Activated T-helper 17 cell treated with anti-CD3 and anti-CD28 coated beads, Interleukin-2, amount 50 U/mL, for 72 hours (primary cell): ENCODE measurements around the gene MAP2K4. TPM values are rescaled to one million over a fixed set of nuclear protein-coding genes. Genes with fewer than 3 reads are reported as not detected.
"Not testable (repeated sequence)": the region's sequence is repeated elsewhere in the genome, so short reads cannot be mapped to it uniquely, and the experiment has no call there.

Experiments
- ATAC-seq: fragments of 150-1000 bp; cut with Tn5 transposase; replicated peaks from 2 replicates; pipeline ENCODE4 v1.10.0; 2021; ENCODE audit warnings: mild to moderate bottlenecking, moderate library complexity
- H3K27ac Mint-ChIP-seq: one replicate; pipeline ENCODE4 v1.8.0; 2022; ENCODE audit warnings: mixed read lengths
- H3K27me3 Mint-ChIP-seq: one replicate; pipeline ENCODE4 v1.8.0; 2022; ENCODE audit warnings: mixed read lengths
- H3K36me3 Mint-ChIP-seq: one replicate; pipeline ENCODE4 v1.8.0; 2022; ENCODE audit warnings: low read depth, mild to moderate bottlenecking, mixed read lengths
- H3K4me1 Mint-ChIP-seq: one replicate; pipeline ENCODE4 v1.8.0; 2022; ENCODE audit warnings: mixed read lengths
- H3K4me3 Mint-ChIP-seq: one replicate; pipeline ENCODE4 v1.8.0; 2022; ENCODE audit warnings: mild to moderate bottlenecking, mixed read lengths
- H3K9me3 Mint-ChIP-seq: one replicate; pipeline ENCODE4 v1.8.0; 2022; ENCODE audit warnings: mixed read lengths
- total RNA-seq, 2 donors: library from RNA; stranded (reverse); gene quantifications; one replicate each; pipeline ENCODE4 v1.2.3, GENCODE V29; 2022

The MAP2K4 gene
- 10 to 100 TPM; 22.1 to 22.7 TPM for total RNA-seq

DNA sequence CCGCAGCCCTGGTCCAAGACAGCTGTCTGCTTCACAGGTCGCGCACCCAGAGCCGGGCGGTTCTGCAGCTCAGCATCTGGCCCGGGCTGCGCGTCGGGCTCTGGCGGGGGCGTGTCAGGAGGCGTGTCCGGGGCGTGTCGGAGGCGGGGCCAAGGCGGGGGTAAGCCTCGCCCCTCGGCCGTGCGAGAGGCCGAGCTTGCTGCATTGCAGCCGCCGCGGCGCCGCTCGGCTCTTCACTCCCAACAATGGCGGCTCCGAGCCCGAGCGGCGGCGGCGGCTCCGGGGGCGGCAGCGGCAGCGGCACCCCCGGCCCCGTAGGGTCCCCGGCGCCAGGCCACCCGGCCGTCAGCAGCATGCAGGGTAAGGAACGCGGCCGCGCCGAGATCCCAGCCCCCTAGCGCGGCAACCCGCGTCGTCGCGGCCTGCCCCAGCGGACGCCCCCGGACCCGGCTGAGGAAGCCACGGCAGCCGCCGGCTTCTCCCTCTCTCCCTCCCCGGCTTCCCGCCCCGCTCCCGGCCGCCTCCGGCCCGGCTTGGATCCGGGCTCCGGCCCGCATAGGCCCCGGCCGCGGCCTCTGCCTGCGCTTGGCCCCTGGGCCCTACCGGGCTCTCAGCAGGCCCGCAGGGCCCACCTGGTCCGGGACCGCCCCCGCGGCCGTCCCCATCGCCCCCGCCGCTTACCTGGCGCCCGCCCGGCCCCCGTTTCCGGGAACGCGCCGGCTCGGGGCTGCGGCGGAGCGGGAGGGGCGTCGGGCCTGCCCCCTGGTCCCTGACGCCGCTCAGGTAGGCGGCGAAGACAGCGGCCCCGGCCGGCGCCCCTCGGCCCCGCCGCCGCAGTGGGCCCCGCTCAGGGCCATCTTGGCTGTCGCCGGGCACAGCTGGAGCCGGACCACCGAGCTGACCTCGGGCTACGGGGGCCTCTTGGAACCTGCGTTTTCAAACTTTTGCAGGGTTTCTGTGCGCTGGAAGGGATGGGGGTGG lies at the start of gene MAP2K4:
TSS of gene MAP2K4 (plus strand) at position 236 of the 981 bp plus-strand sequence. CDS start at position 246, 10 bp downstream.
- H3K27me3 Mint-ChIP-seq: no peaks in the 10 kb centered on the region

GRCh38 chr17:11972741-11973140 lies 47.9 kb upstream of the MAP2K4 start:
- H3K4me1 Mint-ChIP-seq, H3K4me3 Mint-ChIP-seq, ATAC-seq, H3K27me3 Mint-ChIP-seq, H3K27ac Mint-ChIP-seq: not testable (repeated sequence)
- peaks cover 22% of the 10 kb centered on the region for H3K36me3 Mint-ChIP-seq
- peaks cover 14% of the 10 kb centered on the region for H3K9me3 Mint-ChIP-seq

More for the DNA sequence above, at the start of gene MAP2K4:
- no peaks in the 10 kb centered on the region for H3K36me3 Mint-ChIP-seq
- peak within 1 kb of the TSS; percentile 77 for H3K4me3 Mint-ChIP-seq
- H3K4me1 Mint-ChIP-seq: peaks cover 10% of the 10 kb centered on the region
- ATAC-seq: peak; percentile 96
- H3K27ac Mint-ChIP-seq: peak within 1 kb of the TSS; percentile 72
- no peaks in the 10 kb centered on the region for H3K9me3 Mint-ChIP-seq

DNA sequence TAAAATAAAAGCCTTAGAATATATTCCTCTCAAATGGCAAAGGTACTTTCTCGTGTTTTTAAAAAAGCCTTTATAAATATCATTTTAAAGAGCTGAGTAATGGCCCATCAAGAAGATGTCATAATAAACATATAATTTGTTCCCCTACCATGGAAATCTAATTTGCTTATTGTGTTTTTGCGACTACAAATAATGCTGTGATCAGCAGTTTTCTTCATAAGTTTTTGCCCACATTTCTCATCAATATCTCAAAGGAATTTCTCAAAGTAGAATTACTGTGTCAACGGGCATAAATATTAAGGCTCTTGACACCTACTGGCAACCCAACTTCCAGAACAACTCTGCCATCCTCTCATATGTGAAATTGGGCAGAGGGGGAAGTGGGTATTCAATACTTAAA lies 40.9 kb upstream of the MAP2K4 start:
- Mint-ChIP-seq H3K27me3 (no peaks in the 10 kb centered on the region), H3K4me1 (peaks cover 5% of the 10 kb centered on the region)

GRCh38 chr17:11980813-11981212 lies 39.9 kb upstream of the MAP2K4 start:
- Mint-ChIP-seq H3K4me3 (no peak overlapping the region), H3K9me3 (no peaks in the 10 kb centered on the region), H3K27me3 (no peaks in the 10 kb centered on the region), H3K4me1 (no peaks in the 10 kb centered on the region), H3K27ac (no peak overlapping the region), H3K36me3 (peaks cover 80% of the 10 kb centered on the region)
- ATAC-seq: no peak

More for the DNA sequence above, 40.9 kb upstream of the MAP2K4 start:
- H3K27ac Mint-ChIP-seq: no peak overlapping the region
- peaks cover 83% of the 10 kb centered on the region for H3K36me3 Mint-ChIP-seq
- ATAC-seq: no peak
- H3K9me3 Mint-ChIP-seq: no peaks in the 10 kb centered on the region
- H3K4me3 Mint-ChIP-seq: no peak overlapping the region

DNA sequence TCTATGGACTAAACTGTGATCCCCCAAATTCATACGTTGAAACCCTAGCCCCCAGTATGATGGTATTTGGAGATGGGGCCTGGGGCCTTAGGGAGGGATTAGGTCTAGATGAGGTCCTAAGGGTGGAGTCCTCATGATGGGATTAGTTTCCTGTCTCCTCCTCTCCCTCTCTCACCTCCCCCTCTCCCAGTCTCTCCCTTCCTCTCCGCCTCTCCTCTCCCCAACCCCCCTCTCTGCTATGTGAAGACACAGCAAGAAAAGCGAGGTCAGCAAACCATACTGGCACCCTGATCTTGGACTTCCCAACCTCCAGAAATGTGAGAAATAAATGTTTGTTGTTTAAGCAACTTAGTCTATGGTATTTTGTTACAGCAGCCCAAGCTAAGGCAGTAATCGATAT lies 38.8 kb upstream of the MAP2K4 start:
- no peaks in the 10 kb centered on the region for H3K4me1 Mint-ChIP-seq
- H3K36me3 Mint-ChIP-seq: peaks cover 80% of the 10 kb centered on the region
- no peaks in the 10 kb centered on the region for H3K27me3 Mint-ChIP-seq

GRCh38 chr17:11986179-11986941 lies 34.3 kb upstream of the MAP2K4 start:
- H3K36me3 Mint-ChIP-seq: peaks cover 84% of the 10 kb centered on the region
- no peaks in the 10 kb centered on the region for H3K27me3 Mint-ChIP-seq
- no peaks in the 10 kb centered on the region for H3K4me1 Mint-ChIP-seq
- no peak overlapping the region for H3K27ac Mint-ChIP-seq
- no peak overlapping the region for H3K4me3 Mint-ChIP-seq
- H3K9me3 Mint-ChIP-seq: no peaks in the 10 kb centered on the region
- ATAC-seq: no peak

More for the DNA sequence above, 38.8 kb upstream of the MAP2K4 start:
- Mint-ChIP-seq H3K4me3 (no peak overlapping the region), H3K9me3 (no peaks in the 10 kb centered on the region), H3K27ac (no peak overlapping the region)
- no peak for ATAC-seq

DNA sequence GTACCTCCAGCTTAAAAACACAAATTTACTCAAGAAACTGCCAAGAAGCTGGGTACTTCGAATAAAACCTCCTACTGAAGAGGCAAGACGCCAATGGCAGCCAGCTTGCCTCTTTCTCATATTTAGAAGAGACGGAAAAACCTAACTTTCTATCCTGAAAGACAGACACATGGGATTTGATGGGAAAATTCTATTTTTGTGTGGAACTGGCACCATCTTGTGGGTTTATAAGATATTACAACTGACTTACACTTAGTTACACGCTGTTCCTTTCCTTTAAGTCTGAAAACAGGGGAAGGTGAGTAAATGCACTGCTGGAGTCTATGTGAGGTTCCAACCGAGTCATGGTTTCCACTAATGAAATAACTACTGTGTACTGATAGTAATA lies 33.7 kb upstream of the MAP2K4 start:
- Mint-ChIP-seq H3K27ac (no peak overlapping the region), H3K9me3 (no peaks in the 10 kb centered on the region), H3K36me3 (peaks cover 81% of the 10 kb centered on the region), H3K4me1 (no peaks in the 10 kb centered on the region), H3K27me3 (no peaks in the 10 kb centered on the region), H3K4me3 (no peak overlapping the region)
- ATAC-seq: no peak

GRCh38 chr17:11990363-11990983 lies 30.2 kb upstream of the MAP2K4 start:
- no peak for ATAC-seq
- Mint-ChIP-seq H3K4me3 (no peak overlapping the region), H3K27ac (peak overlapping the region; percentile 44), H3K4me1 (no peaks in the 10 kb centered on the region), H3K27me3 (no peaks in the 10 kb centered on the region), H3K36me3 (peaks cover 60% of the 10 kb centered on the region), H3K9me3 (no peaks in the 10 kb centered on the region)

DNA sequence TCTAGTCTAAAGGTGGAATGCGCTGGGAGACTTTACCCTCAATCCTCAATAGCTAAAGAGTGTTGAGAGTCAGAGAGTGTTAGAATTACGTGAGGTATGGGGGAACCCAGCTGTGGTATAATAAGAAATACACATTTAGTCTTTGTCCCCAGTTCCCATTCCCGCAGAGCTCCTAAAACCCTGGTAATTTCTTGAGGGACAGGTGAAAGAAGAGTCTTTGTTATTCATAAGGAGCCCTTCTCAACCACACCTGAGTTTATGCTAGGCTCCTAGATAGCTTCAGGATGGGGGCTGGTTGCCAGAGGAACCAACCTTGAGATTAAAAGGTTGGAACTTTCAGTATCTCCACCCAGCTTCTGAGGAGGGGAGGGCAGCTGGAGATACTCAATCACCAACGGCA lies 29.2 kb upstream of the MAP2K4 start:
- Mint-ChIP-seq H3K27ac (no peak overlapping the region), H3K9me3 (no peaks in the 10 kb centered on the region), H3K36me3 (peaks cover 60% of the 10 kb centered on the region), H3K4me3 (no peak overlapping the region), H3K27me3 (no peaks in the 10 kb centered on the region), H3K4me1 (no peaks in the 10 kb centered on the region)
- no peak for ATAC-seq

GRCh38 chr17:11996722-11997146 lies 23.9 kb upstream of the MAP2K4 start:
- H3K27me3 Mint-ChIP-seq: no peaks in the 10 kb centered on the region
- peak overlapping the region; percentile 92 for H3K4me3 Mint-ChIP-seq
- H3K36me3 Mint-ChIP-seq: peaks cover 11% of the 10 kb centered on the region
- peak overlapping the region; percentile 86 for H3K27ac Mint-ChIP-seq
- H3K4me1 Mint-ChIP-seq: peaks cover 4% of the 10 kb centered on the region
- peak; percentile 22 for ATAC-seq
- no peaks in the 10 kb centered on the region for H3K9me3 Mint-ChIP-seq

DNA sequence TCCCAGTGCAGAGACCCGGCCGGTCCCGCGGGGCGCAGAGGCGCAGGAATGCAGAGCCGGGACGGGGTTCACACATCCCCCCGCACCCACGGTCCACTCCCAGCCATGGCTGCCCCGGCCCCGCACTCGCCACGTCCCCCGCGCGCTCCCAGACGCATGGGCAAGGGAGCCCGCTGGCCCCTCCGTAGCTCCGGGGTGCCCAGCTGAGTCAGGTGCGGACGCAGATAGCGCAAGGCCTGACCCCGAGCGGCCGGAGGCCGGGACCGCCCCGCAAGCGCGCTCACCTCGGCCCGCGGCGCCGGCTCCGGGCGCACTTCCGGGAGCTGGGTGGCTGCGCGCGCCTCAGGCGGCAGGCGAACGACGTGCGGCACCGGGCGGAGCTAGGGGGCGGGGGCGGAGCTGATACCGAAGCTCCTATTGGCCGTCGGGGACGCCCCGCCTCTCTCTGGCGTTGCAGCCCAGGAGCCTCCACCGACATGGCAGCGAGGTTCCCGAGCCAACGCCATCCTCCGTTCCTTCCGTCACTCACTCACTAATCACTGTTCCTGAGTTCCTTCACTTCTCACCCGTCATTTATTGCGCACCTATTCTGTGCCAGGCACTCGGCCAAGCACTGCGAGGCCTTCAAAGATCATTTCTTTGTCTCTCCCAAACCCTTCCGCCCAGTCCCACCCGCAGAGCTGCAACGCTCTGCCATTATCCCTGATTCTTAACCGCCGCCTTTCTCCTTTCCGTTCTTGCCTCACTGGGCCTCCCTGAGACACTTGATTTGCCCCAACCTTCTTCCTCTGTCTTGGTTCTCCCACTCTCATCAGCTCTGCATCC lies 23.3 kb upstream of the MAP2K4 start, which contains the start of gene ZNF18:
TSS of gene ZNF18 (minus strand) at position 329 of the 825 bp plus-strand sequence. CDS start 4,646 bp downstream, outside the sequence.
- H3K4me1 Mint-ChIP-seq: peaks cover 4% of the 10 kb centered on the region
- H3K36me3 Mint-ChIP-seq: peaks cover 7% of the 10 kb centered on the region
- H3K27ac Mint-ChIP-seq: peak within 1 kb of the TSS; percentile 87
- ATAC-seq: peak; percentile 98
- no peaks in the 10 kb centered on the region for H3K27me3 Mint-ChIP-seq
- no peaks in the 10 kb centered on the region for H3K9me3 Mint-ChIP-seq
- H3K4me3 Mint-ChIP-seq: peak within 1 kb of the TSS; percentile 92

DNA sequence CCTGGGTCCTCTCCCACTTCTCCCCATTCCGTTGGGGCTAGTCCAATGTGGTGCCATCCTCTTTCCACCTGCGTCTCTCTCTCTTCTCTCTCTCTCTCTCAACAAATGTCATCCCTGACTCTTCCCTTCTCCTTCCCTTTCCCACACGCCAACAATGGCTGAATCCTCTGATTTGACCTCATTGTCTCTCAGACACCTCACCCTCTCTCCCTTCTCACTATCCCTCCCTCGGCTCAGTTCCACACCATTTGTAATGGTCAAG lies 22.8 kb upstream of the MAP2K4 start:
- Mint-ChIP-seq H3K27ac (peak overlapping the region; percentile 87), H3K4me1 (peaks cover 4% of the 10 kb centered on the region), H3K36me3 (peaks cover 2% of the 10 kb centered on the region), H3K27me3 (no peaks in the 10 kb centered on the region), H3K9me3 (no peaks in the 10 kb centered on the region), H3K4me3 (peak overlapping the region; percentile 92)
- ATAC-seq: no peak

DNA sequence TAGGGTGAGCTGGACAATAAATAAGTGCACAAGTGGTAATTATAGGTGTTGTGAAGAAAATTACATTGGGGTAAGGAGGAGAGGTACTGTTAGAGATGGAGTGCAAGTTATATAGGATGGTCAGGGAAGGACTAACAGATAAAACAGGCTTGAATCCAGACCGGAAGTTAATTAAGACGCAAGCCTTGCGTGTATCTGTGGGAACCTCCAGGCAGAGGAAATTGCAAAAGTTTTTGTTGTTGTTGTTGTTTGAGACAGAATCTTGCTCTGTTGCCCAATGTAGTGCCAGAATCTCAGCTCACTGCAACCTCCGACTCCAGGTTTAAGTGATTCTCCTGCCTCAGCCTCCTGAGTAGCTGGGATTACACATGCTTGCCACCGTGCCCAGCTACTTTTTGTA lies 21.0 kb upstream of the MAP2K4 start:
- Mint-ChIP-seq H3K36me3 (no peaks in the 10 kb centered on the region), H3K27me3 (no peaks in the 10 kb centered on the region), H3K27ac (no peak overlapping the region), H3K4me3 (no peak overlapping the region), H3K4me1 (peaks cover 4% of the 10 kb centered on the region), H3K9me3 (no peaks in the 10 kb centered on the region)
- no peak for ATAC-seq

DNA sequence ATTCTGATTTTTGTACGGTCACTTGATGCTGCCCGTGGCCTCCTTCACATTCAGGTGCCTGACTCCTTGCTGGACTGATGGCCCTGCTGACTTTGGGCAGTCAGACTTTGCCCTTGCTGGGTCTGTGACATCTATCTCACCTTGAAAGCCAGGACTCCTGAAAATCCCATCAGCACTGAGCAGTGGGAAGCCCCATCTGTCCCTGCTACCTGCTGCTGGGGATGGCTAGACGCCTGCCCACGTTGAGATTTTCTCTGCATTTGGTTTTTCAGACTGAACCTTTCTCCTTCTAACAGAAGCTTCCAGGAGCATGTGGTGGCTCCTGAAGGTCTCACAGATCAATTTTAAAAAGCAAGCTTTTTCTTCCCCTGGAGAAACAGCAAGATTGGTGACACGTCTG lies 13.2 kb upstream of the MAP2K4 start:
- H3K27ac Mint-ChIP-seq: no peak overlapping the region
- H3K4me3 Mint-ChIP-seq: no peak overlapping the region
- no peak for ATAC-seq
- no peaks in the 10 kb centered on the region for H3K36me3 Mint-ChIP-seq
- peaks cover 4% of the 10 kb centered on the region for H3K27me3 Mint-ChIP-seq
- H3K4me1 Mint-ChIP-seq: no peaks in the 10 kb centered on the region
- no peaks in the 10 kb centered on the region for H3K9me3 Mint-ChIP-seq
